Body of pancreas (tissue), 4 donors: ENCODE results near the gene ADA.

Experiments
- CTCF ChIP-seq, 7 experiments: fragments of 450-650 bp in 4 of 7; fragments of 200-600 bp in 3 of 7; sonication (generic) in 3 of 7; IDR thresholded peaks; one replicate each; pipeline ENCODE4 v1.5.1; 2016 to 2019; ENCODE audit warnings: antibody characterized with exemption in 7 of 7
- POLR2A ChIP-seq, 3 donors: fragments of 450-650 bp; IDR thresholded peaks; one replicate each; pipeline ENCODE4 v1.6.1; 2016; ENCODE audit warnings: antibody characterized with exemption in 3 of 3, mild to moderate bottlenecking in 2 of 3

GRCh38 chr20:44696315-44696714, 44.8 kb upstream of the ADA start:
- no peak for TF ChIP-seq CTCF (IDR thresholded peaks at IDR 0.05)
- no peak for TF ChIP-seq POLR2A (IDR thresholded peaks at IDR 0.05)
